ENCODE results near the gene CASR. TPM values are rescaled to one million over a fixed set of nuclear protein-coding genes. Genes with fewer than 3 reads are reported as not detected.

The CASR gene
- total RNA-seq, 1 donor from 2014 or later: not detected

- DNase-seq (ENCODE audit: low read depth, low spot score): no peak
Measured at GRCh38 chr3:122258757-122259371, 75.4 kb downstream of the CASR start.

- DNase-seq (ENCODE audit: low read depth, low spot score): no peak
Measured at GRCh38 chr3:122260206-122260605, 76.7 kb downstream of the CASR start.

GRCh38 chr3:122263058-122263457 is 79.6 kb downstream of the CASR start:
- DNase-seq (ENCODE audit: low read depth, low spot score): no peak

GRCh38 chr3:122263974-122264588 is 80.6 kb downstream of the CASR start:
- no peak for DNase-seq (ENCODE audit: low read depth, low spot score)

- no peak for DNase-seq (ENCODE audit: low read depth, low spot score)
Measured at GRCh38 chr3:122265957-122266356, 82.5 kb downstream of the CASR start.

GRCh38 chr3:122268257-122269024 is 85.0 kb downstream of the CASR start:
- DNase-seq (ENCODE audit: low read depth, low spot score): no peak

- no peak for DNase-seq (ENCODE audit: low read depth, low spot score)
Measured at GRCh38 chr3:122269045-122269444, 85.6 kb downstream of the CASR start.

GRCh38 chr3:122271246-122271898 is 87.9 kb downstream of the CASR start:
- no peak for DNase-seq (ENCODE audit: low read depth, low spot score)

GRCh38 chr3:122272879-122273278 is 89.4 kb downstream of the CASR start:
- no peak for DNase-seq (ENCODE audit: low read depth, low spot score)

GRCh38 chr3:122273498-122273897 is 90.0 kb downstream of the CASR start:
- no peak for DNase-seq (ENCODE audit: low read depth, low spot score)

GRCh38 chr3:122281891-122282290 is 98.4 kb downstream of the CASR start:
- DNase-seq (ENCODE audit: low read depth, low spot score): no peak

- DNase-seq (ENCODE audit: low read depth, low spot score): no peak
Measured at GRCh38 chr3:122283796-122284445, 100.5 kb downstream of the CASR start.

- no peak for DNase-seq (ENCODE audit: low read depth, low spot score)
Measured at GRCh38 chr3:122284486-122284885, 101.0 kb downstream of the CASR start.

- no peak for DNase-seq (ENCODE audit: low read depth, low spot score)
Measured at GRCh38 chr3:122294359-122294758, 110.9 kb downstream of the CASR start.

- no peak for DNase-seq (ENCODE audit: low read depth, low spot score)
Measured at GRCh38 chr3:122295266-122296062, 112.0 kb downstream of the CASR start.

GRCh38 chr3:122298239-122298638 is 114.8 kb downstream of the CASR start:
- DNase-seq (ENCODE audit: low read depth, low spot score): no peak

- DNase-seq (ENCODE audit: low read depth, low spot score): no peak
Measured at GRCh38 chr3:122299215-122299614, 115.7 kb downstream of the CASR start.

- DNase-seq (ENCODE audit: low read depth, low spot score): no peak
Measured at GRCh38 chr3:122299872-122300460, 116.5 kb downstream of the CASR start.

- DNase-seq (ENCODE audit: low read depth, low spot score): no peak
Measured at GRCh38 chr3:122301063-122301462, 117.6 kb downstream of the CASR start.

GRCh38 chr3:122305818-122306621 is 122.6 kb downstream of the CASR start:
- DNase-seq (ENCODE audit: low read depth, low spot score): no peak

Measured in pulmonary artery endothelial cell (primary cell).